CMK (cell line): ENCODE results near the gene TNC.

Experiments used
- DNase-seq: peaks from one replicate; pipeline ENCODE4 v3.0.0-alpha.2; 2010; ENCODE audit warnings: low read depth

Gene TNC

DNA sequence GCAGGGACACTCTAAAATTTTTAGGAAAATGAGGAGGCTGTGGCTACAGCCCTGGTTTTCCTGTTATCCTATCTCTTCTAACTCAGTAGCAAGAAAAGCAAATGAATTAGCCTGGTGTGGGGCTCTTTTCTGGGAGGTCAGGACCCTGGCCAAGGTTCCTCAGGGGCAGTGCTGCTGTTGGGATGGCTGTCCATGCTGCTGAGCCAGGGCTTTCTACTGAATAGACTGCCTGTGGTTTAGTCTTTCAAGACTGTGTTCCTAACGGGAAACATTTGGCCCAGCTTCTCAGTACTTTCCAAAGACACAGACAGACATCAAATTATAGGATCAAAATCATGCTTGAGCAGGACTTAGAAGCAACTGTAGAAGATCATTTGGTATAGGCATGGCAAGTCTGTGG is 18.1 kb downstream of the TNC start:
- DNase-seq = no peak

- no peak for DNase-seq
Observed at GRCh38 chr9:115098226-115098965, 19.6 kb downstream of the TNC start.

DNA sequence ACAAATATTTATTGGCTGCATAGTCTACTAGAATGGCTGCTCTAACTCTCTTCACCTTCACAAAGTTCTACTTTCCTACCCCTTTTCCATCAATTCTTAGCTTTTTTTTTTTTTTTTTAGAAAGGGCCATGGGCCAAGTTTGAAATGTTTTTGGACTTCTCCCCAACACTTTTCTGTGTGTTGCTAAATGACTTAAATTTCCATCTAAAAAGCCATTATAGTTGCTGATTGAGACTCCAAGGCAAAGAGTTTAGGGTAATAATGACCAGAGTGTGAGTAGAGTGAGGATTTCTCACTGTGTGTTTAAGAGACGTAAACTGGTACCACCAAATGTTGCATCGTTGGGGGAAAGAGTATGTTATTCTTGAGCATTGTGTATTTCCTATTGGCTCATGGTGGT is 24.4 kb downstream of the TNC start:
- DNase-seq = no peak

DNA sequence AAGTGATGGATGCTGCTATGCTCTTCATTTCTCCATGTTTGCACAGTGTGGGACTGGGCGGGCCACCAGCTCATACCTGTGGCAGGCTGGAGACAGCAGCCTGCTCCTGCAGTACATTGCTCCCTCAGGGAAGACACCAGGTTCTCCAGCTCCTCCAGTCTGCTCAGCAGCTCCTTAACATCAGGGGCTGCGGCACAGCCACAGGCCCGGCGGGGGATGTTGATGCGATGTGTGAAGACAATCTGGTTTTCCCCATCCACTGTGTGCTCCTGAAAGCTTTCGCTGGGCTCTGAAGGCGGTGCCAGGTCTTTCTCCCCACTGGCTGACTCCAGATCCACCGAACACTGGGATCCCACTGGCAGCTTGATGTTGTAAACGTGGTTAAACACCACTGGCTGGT is 27.5 kb downstream of the TNC start:
- DNase-seq = no peak

GRCh38 chr9:115088860-115089259 is 29.1 kb downstream of the TNC start:
- DNase-seq = no peak

DNA sequence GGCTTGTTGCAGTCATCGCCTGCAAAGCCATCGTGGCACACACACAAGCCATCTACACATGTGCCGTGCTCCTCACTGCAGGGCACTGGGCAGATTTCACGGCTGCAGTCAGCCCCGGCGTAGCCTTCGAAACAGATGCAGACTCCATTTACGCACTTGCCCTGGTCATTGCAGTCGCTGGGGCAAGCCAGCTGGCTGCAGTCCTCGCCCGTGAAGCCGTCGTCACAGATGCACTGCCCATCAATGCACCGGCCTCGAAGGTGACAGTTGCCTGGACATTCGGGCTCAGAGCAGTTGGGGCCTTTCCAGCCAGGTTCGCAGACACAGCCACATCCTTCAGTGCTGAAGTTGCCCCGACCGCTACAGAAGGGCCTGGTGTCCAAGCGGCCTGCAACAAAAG is 31.1 kb downstream of the TNC start:
- DNase-seq = no peak

DNA sequence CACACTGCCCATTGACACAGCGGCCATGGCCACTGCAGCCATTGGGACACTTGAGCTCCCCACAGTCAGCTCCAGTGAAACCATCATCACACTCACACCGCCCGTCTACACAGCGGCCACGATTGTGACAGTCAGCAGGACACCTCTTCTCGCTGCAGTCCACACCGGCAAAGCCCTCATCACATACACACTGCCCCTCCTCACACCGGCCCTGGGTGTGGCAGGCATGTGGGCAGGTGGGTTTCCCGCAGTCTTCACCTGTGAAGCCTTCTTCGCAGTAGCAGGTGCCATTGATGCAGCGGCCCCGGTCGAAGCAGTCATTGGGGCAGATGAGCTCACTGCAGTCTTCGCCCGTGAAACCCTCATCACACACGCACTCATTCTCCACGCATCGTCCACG is 31.5 kb downstream of the TNC start:
- DNase-seq = no peak

GRCh38 chr9:115085773-115086377 is 32.1 kb downstream of the TNC start:
- DNase-seq = no peak

GRCh38 chr9:115084709-115085108 is 33.2 kb downstream of the TNC start:
- no peak for DNase-seq

DNA sequence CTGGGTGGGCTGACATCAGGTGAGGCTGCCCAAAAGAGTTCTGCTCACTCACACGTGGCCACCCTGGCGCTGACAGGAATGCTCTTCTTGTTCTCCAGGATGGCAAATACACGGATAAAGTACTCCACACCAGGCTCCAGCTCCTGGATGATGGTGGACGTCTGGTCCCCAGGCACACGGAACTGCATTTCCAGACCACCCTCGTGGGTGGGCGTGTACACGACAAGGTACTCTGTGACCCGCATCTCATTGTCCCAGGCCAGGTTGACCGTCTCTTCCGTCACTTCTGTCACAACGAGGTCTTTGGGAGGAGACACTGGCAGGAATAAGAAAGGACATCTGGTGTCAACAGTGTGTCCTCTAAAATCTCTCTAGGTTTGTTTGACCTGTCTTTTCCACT is 33.8 kb downstream of the TNC start:
- DNase-seq = no peak

DNA sequence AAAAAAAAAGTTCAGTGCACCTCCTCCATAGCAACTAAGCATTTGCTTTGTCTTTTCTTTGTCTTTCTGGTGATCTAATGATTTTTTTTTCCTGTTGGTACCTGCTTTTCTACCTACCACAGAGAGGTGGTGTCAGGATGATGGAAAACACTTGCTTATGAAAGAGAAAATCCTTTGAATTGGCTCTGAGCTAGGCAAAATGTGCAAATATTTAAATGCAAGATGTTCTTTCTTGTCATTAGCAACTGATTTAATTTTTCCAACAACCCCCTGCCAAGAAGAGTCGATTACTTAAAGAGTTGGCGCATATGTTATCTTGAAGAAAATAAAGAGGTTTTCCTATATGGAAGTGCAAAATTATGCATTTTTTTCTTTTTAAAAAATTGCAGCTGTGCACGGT is 37.7 kb downstream of the TNC start:
- DNase-seq = no peak

DNA sequence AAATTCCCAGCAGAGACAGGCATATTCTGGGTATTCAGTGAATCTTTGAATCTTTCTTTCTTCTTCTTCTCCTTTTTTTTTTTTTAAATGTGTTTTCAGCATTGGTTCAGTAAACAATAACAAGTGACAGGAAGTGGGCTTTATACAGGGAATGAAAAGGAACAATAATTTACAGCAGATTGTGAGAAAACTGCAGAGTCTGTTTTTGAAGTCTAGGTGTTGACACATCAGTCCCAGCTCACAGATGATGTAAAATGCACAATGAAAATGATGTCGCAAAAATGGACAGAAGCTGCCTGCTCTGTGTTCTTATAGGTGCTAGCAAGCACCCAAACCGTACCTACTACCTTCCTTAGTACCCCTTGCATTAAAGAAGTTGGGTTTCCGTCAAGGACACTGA is 38.8 kb downstream of the TNC start:
- no peak for DNase-seq

- DNase-seq = no peak
Observed at GRCh38 chr9:115073456-115073855, 44.5 kb downstream of the TNC start.

GRCh38 chr9:115071176-115071575 is 46.8 kb downstream of the TNC start:
- DNase-seq = no peak

GRCh38 chr9:115069771-115070170 is 48.2 kb downstream of the TNC start:
- no peak for DNase-seq

- no peak for DNase-seq
Observed at GRCh38 chr9:115069302-115069701, 48.7 kb downstream of the TNC start.

GRCh38 chr9:115068031-115068430 is 49.9 kb downstream of the TNC start:
- DNase-seq = no peak

DNA sequence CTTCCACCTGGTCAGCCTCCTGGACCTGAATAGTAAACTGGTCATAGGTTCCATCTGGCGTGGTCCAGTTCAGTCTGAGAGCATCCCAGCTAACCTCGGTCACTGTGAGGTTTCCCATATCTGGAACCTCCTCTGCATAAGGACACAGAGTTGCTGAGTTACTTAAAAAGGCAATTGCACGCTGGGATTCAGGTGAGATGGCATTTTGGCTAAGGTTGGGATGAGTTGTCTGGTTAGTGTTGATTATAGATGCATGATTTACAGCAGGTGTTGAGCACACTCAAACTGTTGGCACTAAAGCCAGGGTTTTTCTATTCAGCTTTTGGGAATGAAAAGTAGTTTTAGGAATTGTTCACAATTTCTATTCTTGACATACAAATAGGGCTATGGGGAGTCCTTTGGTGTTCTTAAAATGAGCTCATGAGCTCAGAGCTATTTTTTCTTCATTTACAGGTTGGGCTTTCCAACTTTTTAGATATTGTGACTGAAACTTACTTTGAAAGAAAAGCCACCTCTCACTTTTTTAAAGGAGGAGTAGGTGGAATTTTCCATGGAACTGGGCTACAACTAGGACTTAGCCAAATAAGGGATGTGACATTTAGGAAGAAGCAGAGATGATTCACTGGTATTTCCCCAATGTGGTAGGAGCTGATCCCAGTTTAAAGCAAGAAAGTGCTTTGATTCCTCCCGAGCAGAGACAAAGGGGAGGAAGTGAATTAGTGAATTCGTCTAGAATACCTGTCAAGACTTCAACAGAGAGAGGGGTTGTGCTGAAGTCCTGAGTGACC is 54.7 kb downstream of the TNC start:
- no peak for DNase-seq

DNA sequence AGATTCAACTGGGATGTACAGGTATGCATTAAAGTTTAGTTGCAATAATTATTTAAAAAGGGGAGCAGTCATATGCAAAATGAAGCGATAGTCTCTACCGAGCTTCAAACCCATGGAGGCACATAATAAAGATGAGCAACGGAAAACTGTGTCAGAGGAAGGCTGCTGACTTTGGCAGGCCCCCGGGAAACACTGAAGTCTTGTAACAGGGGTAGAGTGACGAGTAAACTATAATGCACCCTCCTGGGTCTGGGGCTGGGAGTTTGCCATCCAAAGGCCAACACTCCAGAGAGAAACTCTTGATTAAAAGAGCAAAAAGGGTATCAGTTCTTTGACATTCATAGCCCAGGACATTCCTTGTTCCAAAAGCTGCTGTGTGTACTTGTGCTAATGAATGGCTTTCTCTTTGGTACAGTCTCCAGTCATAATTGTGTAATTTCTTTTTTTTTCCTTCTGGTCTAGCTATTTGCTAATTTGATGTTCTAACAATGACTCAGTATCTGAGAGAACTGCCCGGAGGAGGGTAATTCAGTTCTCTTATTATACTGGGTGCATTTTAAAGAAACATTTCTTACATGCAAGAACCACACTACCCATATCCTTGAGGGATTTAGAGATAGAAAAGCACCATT is 59.2 kb downstream of the TNC start:
- DNase-seq = no peak

DNA sequence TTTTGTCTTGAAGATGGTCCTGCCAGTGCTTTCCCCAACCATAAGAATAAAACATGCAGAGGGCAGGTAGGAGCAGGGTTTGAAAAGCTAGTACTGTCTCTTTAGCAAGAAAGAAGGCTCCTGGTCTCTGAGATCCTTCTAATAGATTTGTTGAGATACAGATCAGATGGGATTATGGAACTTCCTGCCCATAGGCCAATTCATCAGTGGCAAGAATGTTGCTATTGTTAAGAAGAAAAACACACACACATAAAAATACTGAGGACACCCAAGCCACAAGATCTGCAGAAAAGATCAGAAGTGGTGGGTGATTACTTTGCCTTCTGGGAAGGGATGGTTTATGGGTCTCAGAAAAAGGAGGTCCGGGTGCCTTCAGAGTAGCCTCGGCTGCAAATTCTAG is 59.8 kb downstream of the TNC start:
- no peak for DNase-seq

- no peak for DNase-seq
Observed at GRCh38 chr9:115057559-115057958, 60.4 kb downstream of the TNC start.

GRCh38 chr9:115050002-115050490 is 67.9 kb downstream of the TNC start:
- DNase-seq = no peak

GRCh38 chr9:115046824-115047223 is 71.1 kb downstream of the TNC start:
- DNase-seq = no peak
